ENCODE results near the gene SRGAP3. TPM values are rescaled to one million over a fixed set of nuclear protein-coding genes. Genes with fewer than 3 reads are reported as not detected.

SRGAP3 gene
- total RNA-seq, 1 donor from 2014 or later: 3.9 TPM

GRCh38 chr3:9077029-9077428 is 172.4 kb downstream of the SRGAP3 start:
- H3K9ac ChIP-seq (ENCODE audit: low read length): no peak overlapping the region
- no peak overlapping the region for H3K4me2 ChIP-seq (ENCODE audit: low read length)
- peaks cover 4% of the 10 kb centered on the region for H3K4me1 ChIP-seq (ENCODE audit: insufficient read depth, low read length)
- FAIRE-seq (no peak), DNase-seq (ENCODE audit: low read depth) (no peak)
- TF ChIP-seq CTCF (IDR thresholded peaks at IDR 0.05; ENCODE audit: insufficient read depth, low read depth, low read length) (no peak), EZH2 (IDR thresholded peaks at IDR 0.05; ENCODE audit: insufficient read depth, low read length) (no peak)
- no peaks in the 10 kb centered on the region for H4K20me1 ChIP-seq (ENCODE audit: insufficient read depth, low read length)
- peaks cover 7% of the 10 kb centered on the region for H3K9me3 Mint-ChIP-seq (ENCODE audit: unreplicated experiment)
- no peaks in the 10 kb centered on the region for H3K79me2 ChIP-seq (ENCODE audit: insufficient read depth, low read length)
- H3K4me1 Mint-ChIP-seq (ENCODE audit: low read depth, unreplicated experiment): peaks cover 21% of the 10 kb centered on the region
- peaks cover 7% of the 10 kb centered on the region for H3K27me3 Mint-ChIP-seq (ENCODE audit: low read depth, unreplicated experiment)
- no peak overlapping the region for H3K4me3 ChIP-seq (ENCODE audit: insufficient read depth, low read depth, low read length)
- no peak overlapping the region for H3K4me3 Mint-ChIP-seq (ENCODE audit: unreplicated experiment)
- no peak overlapping the region for H3K27ac ChIP-seq (ENCODE audit: low read depth, low read length)
- H3K27ac Mint-ChIP-seq (ENCODE audit: unreplicated experiment): no peak overlapping the region
- H3K27me3 ChIP-seq (ENCODE audit: insufficient read depth, low read length): no peaks in the 10 kb centered on the region
- H3K36me3 ChIP-seq (ENCODE audit: insufficient read depth, low read length): no peaks in the 10 kb centered on the region
- no peaks in the 10 kb centered on the region for H3K9me3 ChIP-seq (ENCODE audit: insufficient read depth, low read depth, low read length)
- H3K36me3 Mint-ChIP-seq (ENCODE audit: low read depth, unreplicated experiment): no peaks in the 10 kb centered on the region
- no peak overlapping the region for H2AFZ ChIP-seq (ENCODE audit: low read depth, low read length)

GRCh38 chr3:9075762-9076161 is 173.7 kb downstream of the SRGAP3 start:
- no peaks in the 10 kb centered on the region for H3K79me2 ChIP-seq (ENCODE audit: insufficient read depth, low read length)
- no peaks in the 10 kb centered on the region for H3K9me3 ChIP-seq (ENCODE audit: insufficient read depth, low read depth, low read length)
- no peak overlapping the region for H3K4me3 ChIP-seq (ENCODE audit: insufficient read depth, low read depth, low read length)
- Mint-ChIP-seq H3K4me3 (ENCODE audit: unreplicated experiment) (no peak overlapping the region), H3K36me3 (ENCODE audit: low read depth, unreplicated experiment) (no peaks in the 10 kb centered on the region), H3K27me3 (ENCODE audit: low read depth, unreplicated experiment) (peaks cover 9% of the 10 kb centered on the region), H3K4me1 (ENCODE audit: low read depth, unreplicated experiment) (peaks cover 23% of the 10 kb centered on the region), H3K27ac (ENCODE audit: unreplicated experiment) (no peak overlapping the region), H3K9me3 (ENCODE audit: unreplicated experiment) (no peaks in the 10 kb centered on the region)
- H3K4me1 ChIP-seq (ENCODE audit: insufficient read depth, low read length): peaks cover 4% of the 10 kb centered on the region
- no peak overlapping the region for H2AFZ ChIP-seq (ENCODE audit: low read depth, low read length)
- DNase-seq (ENCODE audit: low read depth) (no peak), FAIRE-seq (no peak)
- no peak overlapping the region for H3K4me2 ChIP-seq (ENCODE audit: low read length)
- H3K27me3 ChIP-seq (ENCODE audit: insufficient read depth, low read length): no peaks in the 10 kb centered on the region
- H4K20me1 ChIP-seq (ENCODE audit: insufficient read depth, low read length): no peaks in the 10 kb centered on the region
- no peaks in the 10 kb centered on the region for H3K36me3 ChIP-seq (ENCODE audit: insufficient read depth, low read length)
- no peak overlapping the region for H3K27ac ChIP-seq (ENCODE audit: low read depth, low read length)
- H3K9ac ChIP-seq (ENCODE audit: low read length): no peak overlapping the region
- TF ChIP-seq CTCF (IDR thresholded peaks at IDR 0.05; ENCODE audit: insufficient read depth, low read depth, low read length) (no peak), EZH2 (IDR thresholded peaks at IDR 0.05; ENCODE audit: insufficient read depth, low read length) (no peak)

- H3K27ac Mint-ChIP-seq (ENCODE audit: unreplicated experiment): peak overlapping the region; percentile 92
- H3K27me3 ChIP-seq (ENCODE audit: insufficient read depth, low read length): no peaks in the 10 kb centered on the region
- FAIRE-seq (no peak), DNase-seq (ENCODE audit: low read depth) (peak; percentile 70)
- H3K27me3 Mint-ChIP-seq (ENCODE audit: low read depth, unreplicated experiment): peaks cover 18% of the 10 kb centered on the region
- H3K4me3 ChIP-seq (ENCODE audit: insufficient read depth, low read depth, low read length): no peak overlapping the region
- H3K4me1 Mint-ChIP-seq (ENCODE audit: low read depth, unreplicated experiment): peaks cover 14% of the 10 kb centered on the region
- peaks cover 4% of the 10 kb centered on the region for H3K4me1 ChIP-seq (ENCODE audit: insufficient read depth, low read length)
- no peaks in the 10 kb centered on the region for H4K20me1 ChIP-seq (ENCODE audit: insufficient read depth, low read length)
- no peaks in the 10 kb centered on the region for H3K36me3 Mint-ChIP-seq (ENCODE audit: low read depth, unreplicated experiment)
- no peak overlapping the region for H3K4me3 Mint-ChIP-seq (ENCODE audit: unreplicated experiment)
- H3K4me2 ChIP-seq (ENCODE audit: low read length): no peak overlapping the region
- H3K36me3 ChIP-seq (ENCODE audit: insufficient read depth, low read length): no peaks in the 10 kb centered on the region
- H3K9me3 ChIP-seq (ENCODE audit: insufficient read depth, low read depth, low read length): no peaks in the 10 kb centered on the region
- H3K9me3 Mint-ChIP-seq (ENCODE audit: unreplicated experiment): no peaks in the 10 kb centered on the region
- no peak overlapping the region for H3K9ac ChIP-seq (ENCODE audit: low read length)
- TF ChIP-seq CTCF (IDR thresholded peaks at IDR 0.05; ENCODE audit: insufficient read depth, low read depth, low read length) (no peak), EZH2 (IDR thresholded peaks at IDR 0.05; ENCODE audit: insufficient read depth, low read length) (no peak)
- H2AFZ ChIP-seq (ENCODE audit: low read depth, low read length): no peak overlapping the region
- H3K79me2 ChIP-seq (ENCODE audit: insufficient read depth, low read length): no peaks in the 10 kb centered on the region
- H3K27ac ChIP-seq (ENCODE audit: low read depth, low read length): no peak overlapping the region
Measured at GRCh38 chr3:9074079-9074478, 175.4 kb downstream of the SRGAP3 start.
